Measurements from ENCODE around the gene MPV17.
"Not testable (repeated sequence)": the region's sequence is repeated elsewhere in the genome, so short reads cannot be mapped to it uniquely, and the experiment has no call there.

Gene MPV17, protein sequence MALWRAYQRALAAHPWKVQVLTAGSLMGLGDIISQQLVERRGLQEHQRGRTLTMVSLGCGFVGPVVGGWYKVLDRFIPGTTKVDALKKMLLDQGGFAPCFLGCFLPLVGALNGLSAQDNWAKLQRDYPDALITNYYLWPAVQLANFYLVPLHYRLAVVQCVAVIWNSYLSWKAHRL

DNA sequence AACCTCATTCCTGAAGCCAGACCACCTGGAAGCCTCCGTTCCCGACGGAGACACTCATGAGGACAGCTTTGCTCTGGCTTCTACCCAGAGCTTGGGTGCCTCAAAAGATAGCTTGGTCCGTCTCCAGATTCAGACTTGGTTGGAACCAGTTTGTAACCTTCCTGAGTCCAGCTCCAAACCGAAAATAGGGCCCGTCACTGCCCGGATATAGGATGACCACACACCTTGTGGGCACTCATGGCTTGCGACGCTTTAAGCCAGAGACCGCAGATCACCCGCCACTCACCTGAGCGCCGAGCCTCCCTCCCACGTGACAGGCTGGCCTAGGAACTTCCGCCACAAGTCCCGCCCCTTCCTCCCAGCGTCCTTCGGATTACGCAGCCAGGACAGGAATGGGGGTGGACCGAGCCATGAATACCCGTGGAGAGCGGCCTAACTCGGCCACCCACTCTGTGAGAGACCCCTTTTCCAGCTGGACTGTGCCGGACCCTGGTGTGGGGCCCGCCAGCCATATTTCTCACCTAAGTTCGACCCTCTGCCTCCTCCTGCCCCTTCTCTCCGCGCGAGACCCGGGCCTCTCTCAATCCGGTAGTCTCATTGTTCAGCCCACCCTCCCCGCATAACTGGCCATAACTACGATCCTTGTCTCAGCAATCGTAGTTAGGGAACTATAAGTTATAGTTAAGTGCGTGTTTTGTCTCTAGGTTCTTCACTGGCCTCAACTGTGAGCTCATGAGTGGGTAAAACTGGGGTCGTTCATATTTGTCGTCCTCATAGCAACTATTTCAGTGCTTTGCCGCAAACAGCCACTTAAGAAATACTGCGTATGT, at the start of gene MPV17:
MPV17 (minus strand) TSS at position 332 of the 830 bp plus-strand sequence. CDS start 580 bp downstream, outside the sequence.
- peak; percentile 52 to 78 for DNase-seq (ENCODE audit: low read depth in 2 of 2)

DNA sequence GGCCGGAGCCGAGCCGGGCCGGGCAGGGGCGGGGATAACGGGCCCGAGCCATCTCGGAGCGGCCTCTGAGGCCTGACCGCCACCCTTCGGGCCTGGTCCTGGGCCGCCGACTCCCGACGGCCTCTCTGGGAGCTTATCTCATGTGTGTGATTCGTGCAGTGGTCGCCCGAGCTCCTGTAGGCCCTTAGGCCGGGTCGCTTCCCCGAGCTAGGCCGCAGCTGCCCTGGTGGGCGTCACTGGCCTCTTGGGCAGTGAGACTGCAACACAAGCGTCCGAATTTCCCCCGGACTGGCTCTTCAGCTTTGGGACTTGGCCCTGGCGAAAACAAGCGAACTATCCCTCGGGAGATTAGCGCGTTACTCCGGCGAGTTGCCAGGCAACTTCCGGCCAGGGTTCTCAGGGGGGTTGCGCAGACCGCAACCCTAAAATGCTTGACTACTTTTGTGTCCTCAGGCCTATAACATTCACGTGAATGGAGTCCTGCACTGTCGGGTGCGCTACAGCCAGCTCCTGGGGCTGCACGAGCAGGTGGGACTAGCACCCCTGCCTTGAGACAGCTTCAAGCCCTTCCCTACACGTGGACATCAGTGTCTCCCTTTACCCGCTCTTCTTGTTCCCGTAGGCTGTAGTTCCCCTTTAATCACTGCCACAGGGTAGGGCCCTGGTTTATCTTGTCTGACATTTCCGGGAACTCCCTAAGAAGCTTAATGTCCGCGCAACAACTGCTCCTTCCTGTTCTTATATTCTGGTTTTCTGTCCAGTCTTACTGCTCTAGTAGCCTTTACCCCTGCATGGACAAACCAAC, 48.1 kb upstream of the MPV17 start:
- DNase-seq (ENCODE audit: low read depth in 2 of 2) = no peak

DNA sequence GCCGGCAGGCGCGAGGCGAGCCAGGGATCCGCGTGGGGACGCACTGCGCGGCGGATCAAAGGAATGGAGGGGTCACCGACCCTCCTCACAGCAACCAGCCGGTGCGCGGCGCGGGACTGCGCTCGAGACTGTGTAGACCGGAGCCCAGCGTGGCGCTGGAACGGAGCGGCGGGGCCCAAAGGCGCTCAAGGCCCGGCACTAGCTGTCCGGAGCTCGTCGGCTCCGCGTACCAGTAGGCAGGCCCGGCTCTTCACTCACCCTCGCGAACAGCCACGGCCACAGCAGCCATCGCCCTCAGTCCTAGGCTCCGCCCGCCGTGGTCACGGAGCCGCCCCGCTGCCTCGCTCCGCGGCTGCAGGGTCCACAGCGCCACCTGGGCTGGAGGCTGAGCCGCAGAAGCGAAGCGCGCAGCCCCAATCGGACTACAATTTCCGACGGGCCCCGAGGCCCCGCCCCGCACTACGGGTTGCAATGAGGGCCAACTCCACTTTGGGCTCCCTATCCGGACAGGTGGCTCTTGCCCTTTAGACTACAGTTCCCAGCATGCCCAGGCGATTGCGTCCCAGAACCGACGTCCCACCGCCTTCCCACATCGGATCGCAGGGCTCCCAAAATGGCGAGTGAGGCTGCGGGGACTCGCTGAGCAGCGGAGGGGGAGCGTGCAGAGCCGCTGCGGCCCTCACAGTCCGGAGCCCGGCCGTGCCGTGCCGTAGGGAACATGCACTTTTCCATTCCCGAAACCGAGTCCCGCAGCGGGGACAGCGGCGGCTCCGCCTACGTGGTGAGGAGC, 47.3 kb upstream of the MPV17 start, which contains the start of the genes EIF2B4 and SNX17:
EIF2B4 (minus strand) TSS at position 313 of the 790 bp plus-strand sequence; CDS start at position 289, 24 bp downstream.
SNX17 (plus strand) TSS at position 591 of the 790 bp plus-strand sequence; CDS start at position 719, 128 bp downstream.
- peak; percentile 97 for DNase-seq (ENCODE audit: low read depth in 2 of 2)

DNA sequence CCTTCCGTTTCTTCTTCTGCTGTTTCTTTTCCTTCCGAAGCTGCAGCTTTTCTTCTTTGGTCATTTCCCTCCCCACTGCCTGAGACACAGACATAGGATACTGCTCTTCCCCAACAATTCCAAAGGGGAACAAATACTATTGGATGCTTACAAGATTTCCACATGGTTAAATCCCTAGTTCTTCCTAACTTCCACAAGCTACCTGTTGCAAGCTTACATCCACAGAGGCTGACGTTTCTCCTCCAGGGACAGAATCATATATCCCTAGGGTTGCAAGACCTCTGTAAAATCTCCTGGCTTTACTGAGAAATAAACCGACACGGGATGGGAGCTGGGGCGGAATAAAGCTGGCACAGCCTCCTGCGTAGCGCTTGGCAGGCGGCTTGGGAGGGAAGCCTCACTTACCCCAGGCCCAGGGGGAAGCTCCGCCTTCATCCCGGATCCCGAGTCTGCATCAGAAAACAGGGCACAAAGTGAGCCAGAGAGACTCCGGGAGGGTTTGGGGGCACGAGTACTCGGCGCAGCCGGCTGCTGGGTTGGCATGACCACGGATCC, 46.7 kb upstream of the MPV17 start:
- DNase-seq (ENCODE audit: low read depth in 2 of 2) = no peak

DNA sequence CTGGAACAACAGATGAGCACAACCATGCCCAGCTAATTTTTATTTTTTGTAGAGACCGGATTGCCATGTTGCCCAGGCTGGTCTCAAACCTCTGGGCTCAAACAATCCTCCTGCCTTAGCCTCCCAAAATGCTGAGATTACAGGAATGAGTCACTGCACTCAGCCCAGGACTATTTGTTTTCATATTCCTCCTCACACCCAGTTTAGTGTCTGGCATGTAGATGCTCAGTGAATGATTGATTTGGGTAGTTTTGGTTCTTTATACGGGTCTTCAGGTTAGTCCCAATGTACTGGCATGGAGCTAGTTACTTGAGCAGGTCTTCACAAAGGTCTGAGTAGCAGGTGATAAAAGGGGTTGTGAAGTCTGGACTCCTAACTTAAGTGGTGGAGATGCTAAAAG, 41.0 kb upstream of the MPV17 start:
- DNase-seq (ENCODE audit: low read depth in 2 of 2) = no peak

DNA sequence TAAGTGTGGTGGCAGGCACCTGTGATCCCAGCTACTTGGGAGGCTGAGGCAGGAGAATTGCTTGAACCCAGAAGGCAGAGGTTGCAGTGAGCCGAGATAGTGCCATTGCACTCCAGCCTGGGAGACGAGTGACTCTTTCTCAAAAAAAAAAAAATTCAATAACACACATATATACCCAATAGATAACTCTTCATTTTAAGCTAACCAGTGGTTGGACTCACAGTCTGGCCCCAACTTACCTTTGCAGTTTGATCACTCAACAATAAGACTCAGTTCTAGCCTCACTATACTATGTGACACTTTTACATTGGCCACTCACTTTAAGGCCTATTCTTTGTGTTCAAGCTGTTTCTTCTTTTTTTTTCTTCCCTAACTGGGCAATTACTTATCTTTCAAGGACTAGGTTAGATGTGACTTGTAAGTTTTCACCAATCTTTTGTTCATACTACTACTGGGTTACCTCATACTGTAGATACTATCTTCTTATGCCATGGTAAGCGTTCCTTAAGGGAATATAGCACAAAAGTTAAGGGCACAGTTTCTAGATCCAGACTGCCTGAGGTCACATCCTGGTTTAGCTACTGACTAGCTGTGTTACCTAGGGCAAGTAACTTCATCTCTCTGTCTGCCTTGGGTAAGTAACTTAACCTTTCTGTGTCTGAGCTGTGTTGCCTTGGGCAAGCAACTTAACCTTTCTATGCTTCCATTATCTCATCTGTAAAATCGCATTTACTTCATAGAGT, 40.0 kb upstream of the MPV17 start:
- DNase-seq (ENCODE audit: low read depth in 2 of 2) = no peak

DNA sequence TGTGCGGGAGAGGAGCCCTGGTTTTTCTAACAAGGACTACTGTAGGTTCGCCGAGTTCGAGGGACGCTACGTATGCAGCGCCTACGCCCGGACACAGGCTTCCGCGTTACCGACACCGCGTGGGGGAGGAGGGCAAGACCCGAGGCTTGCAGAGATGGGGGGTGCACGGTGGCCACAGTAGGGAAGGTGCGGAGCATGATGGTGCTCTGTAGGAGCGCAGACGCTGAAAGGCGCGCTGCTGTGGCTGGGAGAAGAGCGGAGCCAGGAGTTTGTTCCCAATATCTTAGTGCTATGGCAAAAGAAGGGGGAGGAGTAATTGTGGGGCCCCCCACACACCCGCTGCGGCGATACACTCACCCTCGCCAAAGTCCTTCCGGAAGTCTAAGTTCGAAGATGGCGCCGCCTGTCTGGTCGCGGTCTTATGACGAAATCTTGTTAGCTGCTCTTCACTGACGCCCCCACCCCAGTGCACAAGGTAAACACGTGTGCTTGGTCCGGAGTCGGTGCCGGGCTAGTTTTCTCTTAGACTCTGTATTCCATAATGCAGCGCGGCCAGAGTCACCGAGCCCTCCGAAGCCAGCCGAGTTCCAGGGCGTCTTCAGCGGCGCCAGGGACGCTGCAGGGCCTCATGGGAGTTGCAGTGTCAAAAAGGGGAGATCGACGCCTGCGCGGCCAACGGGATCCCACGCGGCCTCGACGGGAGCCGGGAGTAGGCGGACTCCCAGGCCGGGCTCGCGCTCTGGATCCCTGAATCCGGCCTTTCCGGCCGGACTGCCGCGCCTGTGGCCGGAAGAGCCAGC, 33.7 kb upstream of the MPV17 start, which contains the start of gene GTF3C2:
GTF3C2 (minus strand) TSS at position 383 of the 800 bp plus-strand sequence. CDS start 13,210 bp downstream, outside the sequence.
- peak; percentile 68 to 79 for DNase-seq (ENCODE audit: low read depth in 2 of 2)

DNA sequence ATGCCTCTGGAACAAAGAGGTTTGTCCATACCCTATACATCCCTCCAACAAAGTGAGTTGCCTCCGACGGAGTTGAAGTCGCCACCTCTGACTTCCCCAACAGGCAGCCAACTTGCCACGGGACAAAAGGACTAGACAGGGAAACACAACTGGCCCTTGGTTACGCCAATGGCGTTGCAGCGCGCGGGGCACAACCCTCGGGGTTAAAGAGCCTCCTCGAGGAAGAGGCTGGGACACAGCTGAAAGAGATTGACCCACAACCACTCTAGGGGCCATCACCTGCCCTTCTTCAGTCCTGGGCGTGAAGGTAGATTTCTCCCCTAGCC, 33.1 kb upstream of the MPV17 start:
- DNase-seq (ENCODE audit: low read depth in 2 of 2) = no peak

DNA sequence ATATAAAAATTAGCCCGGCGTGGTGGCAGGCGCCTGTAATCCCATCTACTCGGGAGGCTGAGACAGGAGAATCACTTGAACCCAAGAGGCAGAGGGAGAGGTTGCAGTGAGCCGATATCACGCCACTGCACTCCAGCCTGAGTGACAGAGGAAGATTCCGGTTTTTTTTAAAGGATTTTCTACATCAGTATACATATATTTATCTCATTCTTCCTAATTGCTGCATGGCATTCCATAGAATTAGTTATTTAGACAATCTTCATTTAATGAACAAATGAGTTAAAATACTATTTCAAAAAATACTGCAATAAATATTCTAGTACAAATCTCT, 31.7 kb upstream of the MPV17 start:
- DNase-seq (ENCODE audit: low read depth in 2 of 2) = no peak

DNA sequence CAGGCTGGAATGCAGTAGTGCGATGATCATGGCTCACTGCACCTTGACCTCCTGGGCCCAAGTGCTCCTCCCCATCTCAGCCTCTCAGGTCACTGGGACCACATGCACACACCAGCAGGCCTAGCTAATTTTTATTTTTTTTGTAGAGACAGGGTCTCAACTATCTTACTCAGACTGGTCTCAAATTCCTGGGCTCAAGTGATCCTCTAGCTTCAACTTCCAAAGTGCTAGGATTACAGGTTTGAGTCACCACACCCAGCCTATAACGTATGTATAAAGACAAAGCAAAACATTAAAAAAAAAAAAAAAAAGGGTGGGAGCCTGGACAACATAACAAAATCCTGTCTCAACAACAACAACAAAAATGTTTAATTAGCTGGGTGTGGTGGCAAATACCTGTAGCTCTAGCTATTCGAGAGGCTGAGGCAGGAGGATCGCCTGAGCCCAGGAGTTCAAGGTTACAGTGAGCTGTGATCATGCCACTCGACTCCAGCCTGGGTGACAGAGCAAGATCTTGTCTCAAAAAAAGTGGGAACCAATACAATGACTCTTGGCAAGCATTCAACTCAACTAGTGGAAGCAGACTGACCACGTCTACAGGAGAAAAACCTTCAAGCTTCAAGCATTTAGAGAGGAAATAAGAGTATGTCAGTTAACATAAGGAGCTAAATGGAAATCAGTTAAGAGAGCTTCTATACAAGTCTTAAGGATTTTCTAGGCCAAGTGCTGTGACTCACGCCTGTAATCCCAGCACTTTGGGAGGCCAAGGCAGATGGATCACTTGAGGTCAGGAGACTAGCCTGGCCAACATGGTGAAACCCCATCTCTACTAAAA, 31.1 kb upstream of the MPV17 start:
- no peak for DNase-seq (ENCODE audit: low read depth in 2 of 2)

DNA sequence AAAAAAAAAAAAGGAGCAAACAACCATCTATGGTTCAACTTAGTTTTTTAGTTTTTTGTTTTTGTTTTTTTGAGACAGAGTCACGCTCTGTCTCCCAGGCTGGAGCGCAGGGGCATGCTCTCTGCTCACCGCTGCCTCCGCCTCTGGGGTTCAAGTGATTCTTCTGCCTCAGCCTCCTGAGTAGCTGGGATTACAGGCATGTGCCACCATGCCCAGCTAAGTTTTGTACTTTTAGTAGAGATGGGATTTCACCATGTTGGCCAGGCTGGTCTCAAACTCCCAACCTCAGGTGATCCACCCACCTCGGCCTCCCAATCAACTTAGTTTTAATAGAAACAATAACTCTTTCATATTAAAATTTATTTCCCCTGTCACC, 30.5 kb upstream of the MPV17 start:
- not testable (repeated sequence) for DNase-seq (ENCODE audit: low read depth in 2 of 2)

DNA sequence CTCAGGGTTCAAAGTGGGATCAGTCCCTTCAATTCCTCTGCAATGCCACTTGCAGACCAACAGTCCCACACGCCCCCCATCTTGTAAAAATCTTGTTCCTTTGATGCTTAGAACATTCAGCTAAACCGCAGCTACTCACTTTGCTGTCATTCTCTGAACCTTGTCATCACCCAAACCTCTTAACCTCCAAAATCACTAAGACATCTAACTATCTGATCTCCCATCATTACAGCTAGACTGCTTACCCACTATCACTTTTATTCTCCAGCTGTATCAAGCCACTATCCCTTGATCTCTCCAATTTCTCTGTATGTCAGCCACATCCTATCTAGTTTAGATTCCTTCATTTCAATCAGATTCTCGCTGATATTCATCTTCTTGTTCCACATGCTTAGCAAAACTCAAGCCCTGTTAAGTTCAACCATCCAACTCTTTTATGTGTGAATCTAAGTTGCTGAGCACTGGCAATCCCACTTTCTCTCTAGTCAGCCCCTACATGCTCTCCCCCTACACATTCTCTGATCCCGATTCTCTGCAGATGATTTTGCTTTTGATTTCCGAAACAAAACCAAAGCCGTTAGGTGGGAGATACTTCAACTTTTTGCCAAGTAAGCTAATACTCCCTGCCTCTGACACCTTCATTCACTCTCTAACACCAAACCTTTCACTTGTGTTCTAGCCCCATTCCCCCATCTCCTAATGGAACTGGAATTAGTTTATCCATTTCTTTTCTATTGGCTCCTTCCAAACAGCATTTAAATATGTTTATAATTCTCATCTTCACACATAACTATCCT, 29.1 kb upstream of the MPV17 start:
- no peak for DNase-seq (ENCODE audit: low read depth in 2 of 2)

DNA sequence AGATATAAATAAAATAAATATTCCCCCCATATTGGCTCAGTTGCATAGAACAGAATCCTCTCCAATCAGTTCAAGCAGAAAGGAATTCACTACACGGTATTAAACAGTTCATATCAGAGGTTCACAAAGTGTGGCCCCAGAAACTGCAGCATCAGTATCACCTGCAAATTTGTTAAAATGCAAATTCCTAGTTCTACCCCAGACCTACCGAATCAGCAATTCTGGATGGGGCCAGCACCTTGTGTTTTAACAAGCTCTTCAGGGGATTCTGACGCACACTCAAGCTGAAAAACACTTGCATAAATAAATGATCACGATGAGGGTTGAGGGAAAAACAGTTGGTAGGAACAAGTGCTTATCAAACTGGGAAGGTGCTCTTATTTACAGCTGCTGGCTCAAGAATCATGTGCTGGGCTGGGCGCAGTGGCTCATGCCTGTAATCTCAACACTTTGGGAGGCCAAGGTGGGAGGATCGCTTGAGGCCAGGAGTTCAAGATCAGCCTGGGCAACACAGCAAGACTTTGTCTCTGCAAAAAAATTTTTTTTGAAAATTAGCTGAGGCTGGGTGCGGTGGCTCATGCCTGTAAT, 27.3 kb upstream of the MPV17 start:
- DNase-seq (ENCODE audit: low read depth in 2 of 2) = no peak

DNA sequence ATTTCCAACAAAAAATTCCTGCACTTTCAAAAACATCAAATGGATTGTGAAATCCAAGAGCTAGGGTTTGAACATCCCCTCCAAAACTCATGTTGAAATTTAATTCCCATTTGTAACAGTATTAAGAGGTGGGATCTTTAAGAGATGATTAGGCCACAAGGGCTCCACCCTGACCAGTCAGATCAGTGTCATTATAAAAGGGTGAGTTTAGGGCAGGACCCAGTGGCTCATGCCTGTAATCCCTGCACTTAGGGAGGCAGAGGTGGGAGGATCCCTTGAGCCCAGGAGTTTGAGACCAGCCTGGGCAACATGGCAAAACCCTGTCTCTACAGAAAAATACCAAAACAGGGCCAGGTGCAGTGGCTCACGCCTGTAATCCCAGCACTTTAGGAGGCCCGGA, 24.7 kb upstream of the MPV17 start:
- no peak for DNase-seq (ENCODE audit: low read depth in 2 of 2)

DNA sequence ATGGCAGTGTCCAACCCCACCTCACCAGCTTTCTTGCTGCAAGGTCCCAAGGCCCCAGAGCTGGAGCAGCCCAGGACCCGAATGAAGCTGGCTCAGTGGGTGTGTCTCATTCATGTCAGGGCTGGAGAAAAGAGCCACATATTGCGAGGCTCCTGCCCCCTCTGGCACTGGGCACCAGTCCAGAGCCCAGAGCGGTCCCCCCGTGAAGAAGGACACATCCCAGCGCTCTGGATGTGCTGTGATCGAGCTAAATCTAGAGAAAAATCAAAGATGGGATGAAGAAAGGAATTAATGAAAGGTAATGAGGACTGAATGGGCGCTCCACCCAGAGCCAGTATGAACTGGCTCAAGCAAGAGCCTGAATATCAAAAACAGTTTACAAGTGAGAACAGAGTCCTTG, 13.3 kb upstream of the MPV17 start:
- DNase-seq (ENCODE audit: low read depth in 2 of 2) = no peak

DNA sequence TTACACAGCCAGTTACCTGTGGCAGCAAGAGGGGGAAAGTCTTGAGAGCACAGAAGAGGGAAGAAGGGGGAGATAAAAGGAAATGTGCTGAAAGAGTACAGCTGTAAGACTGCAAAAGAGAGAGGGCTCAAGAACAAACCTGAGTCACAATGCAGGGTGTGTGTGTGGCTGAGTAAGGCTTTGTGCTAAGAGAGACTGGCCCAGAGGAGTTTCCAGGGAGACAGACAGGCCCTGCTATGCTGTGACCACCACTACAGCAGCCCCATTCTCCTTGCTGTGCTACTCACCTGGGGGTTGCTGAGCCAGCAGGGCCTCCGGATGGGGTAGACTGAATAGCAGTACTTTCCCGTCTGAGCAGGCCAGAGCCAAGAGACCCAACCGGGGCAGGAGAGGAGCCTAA, 12.4 kb upstream of the MPV17 start:
- DNase-seq (ENCODE audit: low read depth in 2 of 2) = no peak

DNA sequence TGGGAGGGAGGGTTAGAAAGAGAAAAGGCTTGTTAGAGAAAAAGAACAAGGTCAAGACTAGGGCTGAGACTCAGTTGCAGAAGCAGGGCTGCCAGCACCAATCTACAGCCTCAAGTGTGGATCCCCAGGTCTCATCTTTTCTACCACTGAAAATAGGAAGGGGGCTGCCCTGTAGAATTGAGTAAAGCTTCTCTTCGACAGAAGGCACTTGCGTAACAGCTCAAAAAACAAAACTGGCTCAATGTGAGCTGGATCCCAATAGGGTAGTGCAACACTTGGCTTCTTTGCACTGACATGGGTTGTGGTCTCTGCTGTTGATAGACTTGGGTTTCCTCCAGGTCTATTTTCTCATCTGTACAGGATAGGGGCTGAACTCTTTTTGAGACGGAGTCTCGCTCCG, 1.8 kb upstream of the MPV17 start:
- no peak for DNase-seq (ENCODE audit: low read depth in 2 of 2)
